Heart left ventricle (tissue), 16 donors: Measurements from ENCODE around the gene KCNC3. TPM values are rescaled to one million over a fixed set of nuclear protein-coding genes. Genes with fewer than 3 reads are reported as not detected.

Experiments used
- ATAC-seq, 4 donors: fragments of 200-7000 bp; cut with Tn5 transposase; one replicate each; pipeline ENCODE4 v1.9.1; 2020 to 2022; ENCODE audit warnings: moderate library complexity in 4 of 4, mild to moderate bottlenecking in 3 of 4, moderate number of reproducible peaks in 1 of 4
- DNase-seq, 5 donors: peaks; one replicate each; pipeline ENCODE4 v3.0.0-alpha.2; 2020
- H3K27ac ChIP-seq, 12 donors: fragments of 200-600 bp; sonication (generic) in 4 of 12; one replicate each; pipeline versions ENCODE4 v1.5.0 to v1.8.0; 2016 to 2022; ENCODE audit warnings: mild to moderate bottlenecking in 2 of 12
- H3K27me3 ChIP-seq, 9 donors: fragments of 200-600 bp; sonication (generic) in 2 of 9; one replicate each; pipeline versions ENCODE4 v1.5.1 to v1.8.0; 2016 to 2022; ENCODE audit warnings: mild to moderate bottlenecking in 3 of 9
- H3K36me3 ChIP-seq, 9 donors: fragments of 200-600 bp; sonication (generic) in 2 of 9; one replicate each; pipeline versions ENCODE4 v1.5.0 to v1.8.0; 2018 to 2022; ENCODE audit warnings: mild to moderate bottlenecking in 2 of 9
- H3K4me1 ChIP-seq, 12 donors: fragments of 200-600 bp; sonication (generic) in 4 of 12; one replicate each; pipeline versions ENCODE4 v1.5.0 to v1.8.0; 2016 to 2022; ENCODE audit warnings: mild to moderate bottlenecking in 3 of 12
- H3K4me3 ChIP-seq, 12 donors: fragments of 200-600 bp; sonication (generic) in 4 of 12; one replicate each; pipeline versions ENCODE4 v1.5.0 to v1.8.0; 2017 to 2022; ENCODE audit warnings: mild to moderate bottlenecking in 9 of 12, moderate library complexity in 4 of 12
- H3K9me3 ChIP-seq, 12 donors: fragments of 200-600 bp; sonication (generic) in 4 of 12; one replicate each; pipeline versions ENCODE4 v1.5.0 to v1.8.0; 2016 to 2022; ENCODE audit warnings: mild to moderate bottlenecking in 1 of 12
- POLR2A ChIP-seq, 2 donors: fragments of 450-650 bp; IDR thresholded peaks; one replicate each; pipeline ENCODE4 v1.6.1; 2017; ENCODE audit warnings: antibody characterized with exemption in 2 of 2, mild to moderate bottlenecking in 2 of 2, moderate library complexity in 2 of 2
- WGBS, 4 donors: extraction: QIAGEN DNeasy Blood & Tissue Kit in 2 of 4; methylation state at CpG; one replicate each; pipeline versions ENCODE4 v1.1.5 to v1.1.7; 2013 to 2018; 5-methylcytosine and 5-hydroxymethylcytosine counted together
- intact Hi-C, 10 donors: fragments of 100-400 bp; cut with DNase I; formaldehyde crosslinking; loops; one replicate each; pipeline versions ENCODE4 v1.11.1 to v1.14.2; 2022
- polyA plus RNA-seq, 2 donors: library from polyadenylated mRNA; stranded (reverse); fragments of 200-250 nt; gene quantifications; one replicate each; pipeline ENCODE4 v1.2.3, GENCODE V29; 2013
- total RNA-seq, 9 donors: library from RNA; depleted of rRNA in 2 of 9; stranded (reverse); fragments of >200 nt in 2 of 9; fragmentation: NEBNext Ultra II Directional in 3 of 9; extraction: Animal tissue kit (Norgen Biotek cat#: 25700) in 3 of 9; gene quantifications; one replicate each; pipeline versions ENCODE4 v1.1.0 to v1.2.4, GENCODE V29; 2016 to 2023
- TF ChIP-seq, protein P1 (sequence below), 12 donors: fragments of 200-600 bp; sonication (generic) in 4 of 12; IDR thresholded peaks; one replicate each; pipeline versions ENCODE4 v1.5.0 to v1.8.0; 2018 to 2022; ENCODE audit warnings: antibody characterized with exemption in 12 of 12, mild to moderate bottlenecking in 5 of 12
- donor health status: ischemic (EF 13 %, LVEDD 7.1; RV severe dilation, severe dysfunction).
- donor health status: healthy with polysubstance abuse.
- donor health status: DM: no; HTN: yes; CAD: no.
- donor health status: DM: no; HTN: no; CAD: no.
- donor health status: ischemic (EF 25% LVEDD 6.9; RV normal size, moderate dysfunction).
- donor health status: ischemic (EF 25% LVEDD 5.7; RV mildly dilated, moderate dysfunction).
- donor health status: healthy.
- donor health status: DM: yes; HTN: yes; CAD: no.
- donor health status: ischemic (EF 35%, LVEDD 5.7; RV mildly dilated, moderate dysfunction).
- donor health status: nonischemic (EF 11% LVEDD 7.7; RV severe dilation, severe dysfunction).
- donor health status: DM: yes; HTN: yes; CAD: no.
- donor health status: PGD.
- donor health status: ischemic (EF 29% LVEDD 5.4; RV normal size, mild dysfunction).
- donor health status: nonischemic (EF 23%, LVEDD 6.1; RV moderate dilation, normal function).

Gene KCNC3
- total and polyA plus RNA-seq, 11 donors, result 0.87 to 4.4 (median 2.5) TPM

DNA sequence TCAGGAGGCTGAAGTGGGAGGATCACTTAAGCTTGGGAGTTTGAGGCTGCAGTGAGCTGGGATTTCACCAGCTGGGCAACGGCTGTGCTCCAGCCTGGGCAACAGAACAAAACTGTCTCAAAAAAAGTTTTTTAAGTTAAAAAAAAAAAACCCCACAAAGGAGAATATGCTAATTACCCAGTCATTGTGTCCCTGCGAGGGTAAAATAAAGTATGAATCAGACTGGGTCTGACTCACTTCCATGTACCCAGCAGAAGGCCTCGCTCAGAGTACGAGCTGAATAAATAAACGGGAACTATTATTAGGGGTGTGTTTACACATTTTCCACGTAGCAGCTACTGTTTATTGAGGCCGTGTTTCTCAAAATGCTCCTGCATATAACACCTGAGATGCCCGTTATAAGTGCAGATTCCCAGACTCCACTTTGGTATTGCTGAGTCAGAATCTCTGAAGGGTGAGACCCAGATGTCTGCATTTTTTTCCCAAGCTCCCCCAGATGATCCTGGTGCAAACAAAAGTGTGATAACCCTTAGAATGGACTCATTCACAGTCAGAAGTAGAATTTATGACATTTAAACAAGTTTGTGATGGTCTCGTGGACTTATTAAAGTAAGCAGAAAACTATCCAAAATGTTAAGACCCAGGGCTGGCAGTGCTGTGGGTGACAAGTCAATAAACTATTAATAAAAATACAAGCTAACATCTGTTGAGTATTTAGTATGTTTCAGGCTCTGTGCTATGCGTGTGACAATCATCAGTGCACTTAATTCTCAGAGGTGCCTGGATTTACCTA, 28.2 kb downstream of the KCNC3 start:
- Histone ChIP-seq H3K4me3 (no peak overlapping the region), H3K27me3 (no peaks in the 10 kb centered on the region), H3K9me3 (peaks cover 0 to 10% (median 0%) of the 10 kb centered on the region in 12 donors), H3K4me1 (no peaks in the 10 kb centered on the region), H3K27ac (no peak overlapping the region), H3K36me3 (peaks cover 0 to 23% (median 0%) of the 10 kb centered on the region in 9 donors)
- intact Hi-C loops, result no loop called here
- WGBS, 4 donors, result 68 to 79% (median 71%) methylated on average over 10 of the region's 10 CpGs
- ATAC-seq (no peak), DNase-seq (no peak)
- TF ChIP-seq POLR2A (IDR thresholded peaks at IDR 0.05), result no peak
- TF ChIP-seq, protein P1, sequence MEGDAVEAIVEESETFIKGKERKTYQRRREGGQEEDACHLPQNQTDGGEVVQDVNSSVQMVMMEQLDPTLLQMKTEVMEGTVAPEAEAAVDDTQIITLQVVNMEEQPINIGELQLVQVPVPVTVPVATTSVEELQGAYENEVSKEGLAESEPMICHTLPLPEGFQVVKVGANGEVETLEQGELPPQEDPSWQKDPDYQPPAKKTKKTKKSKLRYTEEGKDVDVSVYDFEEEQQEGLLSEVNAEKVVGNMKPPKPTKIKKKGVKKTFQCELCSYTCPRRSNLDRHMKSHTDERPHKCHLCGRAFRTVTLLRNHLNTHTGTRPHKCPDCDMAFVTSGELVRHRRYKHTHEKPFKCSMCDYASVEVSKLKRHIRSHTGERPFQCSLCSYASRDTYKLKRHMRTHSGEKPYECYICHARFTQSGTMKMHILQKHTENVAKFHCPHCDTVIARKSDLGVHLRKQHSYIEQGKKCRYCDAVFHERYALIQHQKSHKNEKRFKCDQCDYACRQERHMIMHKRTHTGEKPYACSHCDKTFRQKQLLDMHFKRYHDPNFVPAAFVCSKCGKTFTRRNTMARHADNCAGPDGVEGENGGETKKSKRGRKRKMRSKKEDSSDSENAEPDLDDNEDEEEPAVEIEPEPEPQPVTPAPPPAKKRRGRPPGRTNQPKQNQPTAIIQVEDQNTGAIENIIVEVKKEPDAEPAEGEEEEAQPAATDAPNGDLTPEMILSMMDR (IDR thresholded peaks at IDR 0.05), result no peak

DNA sequence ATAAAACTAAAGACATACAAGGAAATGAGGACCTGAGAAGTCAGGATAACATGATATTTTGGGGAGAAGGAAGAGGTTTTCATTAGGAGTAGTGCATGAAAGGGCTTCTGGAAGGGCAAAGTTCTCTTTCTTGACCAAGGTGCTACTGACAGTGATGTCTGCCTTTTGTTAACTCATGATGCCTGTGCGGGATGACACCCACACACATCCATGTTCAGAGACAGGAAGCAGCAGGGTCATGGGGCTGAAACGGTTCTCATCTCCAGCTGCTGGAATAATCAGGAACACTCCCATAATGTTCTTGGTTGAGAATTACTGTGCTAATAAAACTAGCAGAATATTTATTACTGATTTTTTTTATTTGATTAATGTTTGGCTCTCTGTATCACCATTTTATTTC, 29.1 kb downstream of the KCNC3 start:
- ATAC-seq (no peak), DNase-seq (no peak)
- H3K36me3 ChIP-seq, result peaks cover 0 to 27% (median 0%) of the 10 kb centered on the region in 9 donors
- no peak overlapping the region for H3K4me3 ChIP-seq
- peaks cover 0 to 10% (median 0%) of the 10 kb centered on the region in 12 donors for H3K9me3 ChIP-seq
- WGBS, 4 donors, result 38 to 50% (median 42%) methylated on average over 2 of the region's 2 CpGs
- no peak for TF ChIP-seq POLR2A (IDR thresholded peaks at IDR 0.05)
- TF ChIP-seq, protein P1 (IDR thresholded peaks at IDR 0.05), result no peak
- H3K4me1 ChIP-seq, result no peaks in the 10 kb centered on the region
- intact Hi-C loops, result no loop called here
- no peak overlapping the region for H3K27ac ChIP-seq
- H3K27me3 ChIP-seq, result no peaks in the 10 kb centered on the region

DNA sequence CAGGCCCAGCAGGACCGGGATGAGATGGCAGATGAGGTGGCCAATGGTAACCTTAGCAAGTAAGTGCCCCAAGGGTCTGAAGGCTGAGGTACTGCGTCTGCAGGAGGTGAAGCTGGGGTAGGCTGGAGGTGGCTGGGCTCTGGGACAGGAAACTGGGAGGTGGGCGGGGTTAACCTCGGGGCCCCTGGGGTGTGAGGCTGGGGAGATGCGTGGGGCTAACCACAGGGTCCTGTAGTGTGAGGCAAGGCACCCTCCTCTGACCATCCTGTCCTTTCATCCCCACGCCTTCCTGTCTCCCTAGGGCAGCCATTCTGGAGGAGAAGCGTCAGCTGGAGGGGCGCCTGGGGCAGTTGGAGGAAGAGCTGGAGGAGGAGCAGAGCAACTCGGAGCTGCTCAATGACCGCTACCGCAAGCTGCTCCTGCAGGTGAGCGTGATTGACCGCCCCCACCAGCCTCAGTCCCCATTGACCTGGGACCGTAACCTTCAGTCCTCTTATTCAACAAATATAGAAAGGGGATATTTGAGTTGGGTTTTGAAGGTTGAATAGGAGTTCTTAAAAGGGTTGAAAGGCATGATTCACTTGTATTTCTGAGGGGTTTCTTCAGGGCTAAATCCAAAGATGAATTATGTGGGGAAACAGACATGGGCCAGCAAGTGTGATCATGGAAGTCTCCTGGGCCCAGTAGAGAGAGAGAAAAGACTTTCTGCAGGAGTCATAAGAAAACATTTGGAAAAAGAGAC, 35.7 kb downstream of the KCNC3 start:
- Histone ChIP-seq H3K4me1 (no peaks in the 10 kb centered on the region), H3K27me3 (no peaks in the 10 kb centered on the region), H3K9me3 (peaks cover 0 to 11% (median 0%) of the 10 kb centered on the region in 12 donors), H3K36me3 (peaks cover 0 to 39% (median 4%) of the 10 kb centered on the region in 9 donors), H3K27ac (no peak overlapping the region), H3K4me3 (no peak overlapping the region)
- WGBS, 4 donors, result 67 to 76% (median 74%) methylated on average over 14 of the region's 14 CpGs
- no peak for DNase-seq
- ATAC-seq, result no peak
- intact Hi-C loops, result no loop called here
- TF ChIP-seq, protein P1 (IDR thresholded peaks at IDR 0.05), result no peak
- TF ChIP-seq POLR2A (IDR thresholded peaks at IDR 0.05), result no peak

DNA sequence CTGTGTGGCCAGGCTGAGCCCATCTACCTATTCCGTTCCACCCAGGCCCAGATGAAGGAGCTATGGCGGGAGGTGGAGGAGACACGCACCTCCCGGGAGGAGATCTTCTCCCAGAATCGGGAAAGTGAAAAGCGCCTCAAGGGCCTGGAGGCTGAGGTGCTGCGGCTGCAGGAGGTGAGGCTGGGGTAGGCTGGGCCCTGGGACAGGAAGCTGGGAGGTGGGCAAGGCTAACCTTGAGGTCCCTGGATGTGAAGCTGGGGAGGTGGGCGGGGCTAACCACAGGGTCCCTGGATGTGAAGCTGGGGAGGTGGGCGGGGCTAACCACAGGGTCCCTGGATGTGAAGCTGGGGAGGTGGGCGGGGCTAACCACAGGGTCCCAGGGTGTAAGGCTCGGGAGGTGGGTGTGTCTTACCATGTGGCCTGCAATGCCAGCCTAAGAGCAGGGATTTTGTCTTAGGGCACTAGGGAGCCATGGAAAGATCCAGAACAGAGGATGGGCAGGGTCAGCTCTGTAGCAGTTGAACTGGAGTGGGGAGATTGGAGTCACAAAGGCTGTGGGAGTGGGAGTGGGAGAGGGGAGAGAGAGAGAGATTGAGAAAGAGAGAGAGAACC, 36.9 kb downstream of the KCNC3 start:
- no peak for ATAC-seq
- intact Hi-C loops, result no loop called here

More for the DNA sequence above, 36.9 kb downstream of the KCNC3 start:
- no peak for DNase-seq
- Histone ChIP-seq H3K36me3 (peaks cover 0 to 39% (median 4%) of the 10 kb centered on the region in 9 donors), H3K9me3 (peaks cover 0 to 17% (median 0%) of the 10 kb centered on the region in 12 donors), H3K27me3 (no peaks in the 10 kb centered on the region), H3K27ac (no peak overlapping the region), H3K4me3 (no peak overlapping the region), H3K4me1 (no peaks in the 10 kb centered on the region)
- 66 to 78% (median 70%) methylated on average over 11 of the region's 11 CpGs for WGBS, 4 donors
- TF ChIP-seq, protein P1 (IDR thresholded peaks at IDR 0.05), result no peak
- TF ChIP-seq POLR2A (IDR thresholded peaks at IDR 0.05), result no peak
